Activated naive CD4-positive, alpha-beta T cell treated with anti-CD3 and anti-CD28 coated beads for 36 hours (primary cell): ENCODE measurements around the gene SFTPA1. TPM values are rescaled to one million over a fixed set of nuclear protein-coding genes. Genes with fewer than 3 reads are reported as not detected.
"Not testable (repeated sequence)": the region's sequence is repeated elsewhere in the genome, so short reads cannot be mapped to it uniquely, and the experiment has no call there.

Experiments
- CTCF ChIA-PET: fragments of 350-600 bp; sonication (Branson Sonifier 250); formaldehyde crosslinking; loops from one replicate; lab custom pipeline; 2021; ENCODE audit warnings: antibody characterized with exemption; lab: Charles Lee
- DNase-seq: peaks from one replicate; pipeline ENCODE4 v3.0.0-alpha.2; 2020
- H3K27ac Mint-ChIP-seq: one replicate; pipeline ENCODE4 v1.8.0; 2021; ENCODE audit warnings: mild to moderate bottlenecking, mixed read lengths
- H3K27me3 Mint-ChIP-seq: one replicate; pipeline ENCODE4 v1.8.0; 2021; ENCODE audit warnings: low read depth, mixed read lengths
- H3K36me3 Mint-ChIP-seq: one replicate; pipeline ENCODE4 v1.8.0; 2021; ENCODE audit warnings: low read depth, mixed read lengths
- H3K4me1 Mint-ChIP-seq: one replicate; pipeline ENCODE4 v1.8.0; 2021; ENCODE audit warnings: low read depth, mixed read lengths
- H3K4me3 Mint-ChIP-seq: one replicate; pipeline ENCODE4 v1.8.0; 2021; ENCODE audit warnings: mild to moderate bottlenecking, moderate library complexity, mixed read lengths
- H3K9me3 Mint-ChIP-seq: one replicate; pipeline ENCODE4 v1.8.0; 2021; ENCODE audit warnings: mixed read lengths
- intact Hi-C: fragments of 100-400 bp; cut with micrococcal nuclease; formaldehyde crosslinking; loops from one replicate; pipeline ENCODE4 v1.15.1; 2023
- total RNA-seq, 2 experiments: library from RNA; stranded (reverse); gene quantifications; one replicate each; pipeline ENCODE4 v1.2.3, GENCODE V29; 2021

Gene SFTPA1
- total RNA-seq, result not detected

DNA sequence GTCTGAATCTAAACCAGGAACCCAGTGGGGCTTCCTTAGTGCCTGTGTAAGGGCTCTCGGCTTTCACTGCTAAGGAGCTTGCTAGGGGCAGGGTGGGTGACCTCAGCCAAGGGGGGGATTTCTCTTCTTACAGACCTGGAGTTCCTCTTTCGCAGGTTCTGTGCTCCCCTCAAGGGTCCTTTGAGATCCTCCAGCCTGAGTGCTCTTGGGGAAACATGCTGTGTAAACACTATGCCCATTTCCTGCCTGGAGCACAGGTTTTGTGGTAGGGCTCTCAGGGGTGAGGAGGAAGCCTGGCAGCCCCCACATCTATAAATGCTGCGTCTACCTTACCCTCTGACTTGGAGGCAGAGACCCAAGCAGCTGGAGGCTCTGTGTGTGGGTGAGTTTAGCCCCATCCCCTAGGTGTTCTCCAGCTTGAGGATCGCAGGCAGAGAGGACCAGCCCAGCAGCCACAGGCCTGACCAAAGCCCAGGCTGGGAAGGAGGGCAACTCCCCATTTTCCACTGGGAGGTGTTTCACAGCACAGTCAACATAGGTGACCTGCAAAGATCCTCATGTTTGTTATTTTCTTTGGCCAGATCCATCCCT, at the start of gene SFTPA1:
Gene SFTPA1, plus strand, starts transcription at position 339 of the 591 bp plus-strand sequence. CDS start 887 bp downstream, outside the sequence.
- no peaks in the 10 kb centered on the region for H3K4me1 Mint-ChIP-seq
- no peak within 1 kb of the TSS for H3K27ac Mint-ChIP-seq
- intact Hi-C loops, result no loop called here
- no peak for DNase-seq
- CTCF ChIA-PET, result interaction anchor here (4.4 kb wide), 1 partner anchor 73 kb away, joined by 18 read pairs; no protein-coding TSS in a partner anchor
- no peak within 1 kb of the TSS for H3K4me3 Mint-ChIP-seq
- H3K27me3 Mint-ChIP-seq, result peaks cover 3% of the 10 kb centered on the region
- no peaks in the 10 kb centered on the region for H3K9me3 Mint-ChIP-seq
- H3K36me3 Mint-ChIP-seq, result no peaks in the 10 kb centered on the region

DNA sequence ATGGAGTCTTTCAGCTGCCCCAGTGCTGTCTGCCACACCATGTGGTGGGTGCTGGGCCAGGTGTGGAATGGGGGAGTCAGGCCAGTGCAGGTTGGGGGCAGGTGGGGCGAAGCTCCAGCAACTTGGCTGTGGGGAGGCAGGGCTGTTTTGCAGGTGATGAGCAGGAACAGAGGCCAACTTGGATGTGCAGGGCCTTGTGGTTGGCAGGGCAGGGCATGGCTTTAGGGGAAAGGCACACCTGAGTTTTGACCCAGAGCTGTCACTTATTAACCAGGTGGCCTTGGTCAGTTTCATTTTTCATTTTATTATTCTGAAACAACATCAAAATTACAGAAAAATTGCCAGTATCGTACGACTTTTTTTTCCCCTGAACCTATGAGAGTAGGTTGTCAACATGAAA, 49.5 kb upstream of the SFTPA1 start:
- intact Hi-C loops, result no loop called here
- Mint-ChIP-seq H3K9me3 (no peaks in the 10 kb centered on the region), H3K27me3 (peaks cover 8% of the 10 kb centered on the region), H3K36me3 (no peaks in the 10 kb centered on the region), H3K4me1 (peaks cover 6% of the 10 kb centered on the region), H3K27ac (no peak overlapping the region), H3K4me3 (no peak overlapping the region)
- CTCF ChIA-PET, result interaction anchor here (0.8 to 2.2 kb wide), 2 partner anchors 26 to 367 kb away, joined by 3 to 4 read pairs; no protein-coding TSS in a partner anchor
- DNase-seq, result no peak

DNA sequence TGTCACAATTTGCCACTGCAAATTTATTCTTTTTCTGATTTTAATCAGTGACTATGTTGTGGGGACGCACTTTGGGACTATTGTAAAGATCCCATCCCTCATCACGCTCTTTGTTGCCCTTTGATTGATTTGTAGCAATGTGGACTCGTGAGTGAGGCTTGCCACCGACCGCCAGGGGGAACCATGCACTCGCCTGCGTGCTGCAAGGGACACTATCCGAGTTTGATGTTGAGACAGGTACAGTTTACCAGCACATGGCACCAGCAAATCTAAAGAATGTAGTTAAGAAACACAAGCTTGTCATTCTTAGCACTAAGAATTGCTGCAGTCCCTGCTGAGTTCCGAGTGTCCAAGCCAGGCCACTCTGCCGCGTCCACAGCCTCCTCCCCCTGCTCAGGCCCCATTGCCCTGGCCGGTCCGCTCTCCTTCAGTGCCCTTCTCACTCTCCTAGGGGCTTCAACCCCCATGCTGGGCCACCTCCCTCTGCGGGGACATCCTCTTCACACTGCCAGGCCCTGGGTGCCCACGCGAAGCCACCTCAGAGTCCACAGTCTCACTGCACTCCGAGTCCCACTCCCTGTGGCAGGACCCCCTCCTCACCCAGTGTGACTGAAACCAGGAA, 48.5 kb upstream of the SFTPA1 start:
- H3K27ac Mint-ChIP-seq, result no peak overlapping the region
- CTCF ChIA-PET, result interaction anchor here (1.8 to 2.2 kb wide), 2 partner anchors 25 to 46 kb away, joined by 4 to 6 read pairs; no protein-coding TSS in a partner anchor
- intact Hi-C loops, result loop anchor here (1.0 to 2.0 kb wide), 3 partner anchors 47 to 485 kb away; no protein-coding TSS in a partner anchor
- peak; percentile 81 for DNase-seq
- no peak overlapping the region for H3K4me3 Mint-ChIP-seq
- no peaks in the 10 kb centered on the region for H3K9me3 Mint-ChIP-seq
- H3K36me3 Mint-ChIP-seq, result no peaks in the 10 kb centered on the region
- peaks cover 12% of the 10 kb centered on the region for H3K27me3 Mint-ChIP-seq
- H3K4me1 Mint-ChIP-seq, result peaks cover 6% of the 10 kb centered on the region

DNA sequence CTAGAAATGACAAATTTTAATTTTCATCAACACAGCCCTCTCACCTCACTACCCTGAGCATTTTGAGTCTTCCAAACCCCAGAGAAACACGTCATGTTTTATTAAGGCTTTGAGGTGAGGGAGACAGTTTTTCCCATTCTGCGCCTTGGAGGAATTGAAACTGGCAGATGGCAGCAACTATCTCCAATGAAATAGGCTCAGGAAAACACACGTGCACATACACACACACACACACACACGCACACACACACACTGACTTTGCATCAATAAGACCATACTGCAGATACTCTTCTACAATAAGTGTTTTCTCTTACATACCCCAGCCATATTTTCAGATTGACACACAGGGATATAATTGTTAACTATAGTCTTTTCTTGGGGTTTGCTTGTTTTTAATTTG, 47.3 kb upstream of the SFTPA1 start:
- DNase-seq, result no peak
- intact Hi-C loops, result loop anchor here (2.0 kb wide), 1 partner anchor 483 kb away; no protein-coding TSS in a partner anchor

DNA sequence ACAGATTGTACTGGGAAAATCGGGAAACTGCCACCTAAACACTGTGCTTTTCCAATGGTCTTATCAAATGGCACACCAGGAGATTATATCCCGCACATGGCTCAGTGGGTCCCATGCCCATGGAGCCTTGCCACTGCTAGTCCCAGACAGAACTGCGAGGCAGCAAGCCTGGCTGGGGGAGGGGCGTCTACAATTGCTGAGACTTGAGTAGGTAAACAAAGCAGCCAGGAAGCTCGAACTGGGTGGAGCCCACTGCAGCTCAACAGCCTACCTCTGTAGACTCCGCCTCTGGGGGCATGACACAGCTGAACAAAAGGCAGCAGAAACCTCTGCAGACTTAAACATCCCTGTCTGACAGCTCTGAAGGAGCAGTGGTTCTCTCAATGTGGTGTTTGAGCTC, 40.1 kb upstream of the SFTPA1 start:
- H3K4me1 Mint-ChIP-seq, DNase-seq, H3K36me3 Mint-ChIP-seq, H3K4me3 Mint-ChIP-seq, CTCF ChIA-PET, H3K9me3 Mint-ChIP-seq, intact Hi-C loops, H3K27ac Mint-ChIP-seq: not testable (repeated sequence)
- peaks cover 60% of the 10 kb centered on the region for H3K27me3 Mint-ChIP-seq

More for the DNA sequence above, 47.3 kb upstream of the SFTPA1 start:
- H3K9me3 Mint-ChIP-seq, result no peaks in the 10 kb centered on the region
- peaks cover 18% of the 10 kb centered on the region for H3K27me3 Mint-ChIP-seq
- peaks cover 6% of the 10 kb centered on the region for H3K4me1 Mint-ChIP-seq
- no peaks in the 10 kb centered on the region for H3K36me3 Mint-ChIP-seq
- H3K27ac Mint-ChIP-seq, result no peak overlapping the region
- CTCF ChIA-PET, result interaction anchor here (0.6 to 2.2 kb wide), 5 partner anchors 8 to 696 kb away, joined by 3 to 6 read pairs (median 3); no protein-coding TSS in a partner anchor
- no peak overlapping the region for H3K4me3 Mint-ChIP-seq

DNA sequence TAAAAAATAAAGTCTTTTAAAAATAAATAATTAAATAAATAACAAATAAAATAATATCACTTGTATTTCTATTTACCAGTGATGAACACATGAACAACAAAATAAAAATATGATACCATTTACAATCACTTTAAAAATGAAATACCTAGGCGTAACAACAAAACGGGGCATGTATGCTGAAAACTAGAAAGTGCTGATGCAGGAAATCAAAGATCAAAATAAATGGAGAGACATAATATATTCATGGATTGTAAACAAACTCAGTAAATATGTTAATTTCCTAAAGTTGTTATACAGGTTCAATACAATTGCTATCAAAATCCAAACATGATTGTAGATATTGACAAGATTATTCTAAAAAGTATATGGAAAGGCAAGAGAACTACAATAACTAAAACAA, 31.4 kb upstream of the SFTPA1 start:
- CTCF ChIA-PET, result no interaction called here
- H3K36me3 Mint-ChIP-seq, result no peaks in the 10 kb centered on the region

DNA sequence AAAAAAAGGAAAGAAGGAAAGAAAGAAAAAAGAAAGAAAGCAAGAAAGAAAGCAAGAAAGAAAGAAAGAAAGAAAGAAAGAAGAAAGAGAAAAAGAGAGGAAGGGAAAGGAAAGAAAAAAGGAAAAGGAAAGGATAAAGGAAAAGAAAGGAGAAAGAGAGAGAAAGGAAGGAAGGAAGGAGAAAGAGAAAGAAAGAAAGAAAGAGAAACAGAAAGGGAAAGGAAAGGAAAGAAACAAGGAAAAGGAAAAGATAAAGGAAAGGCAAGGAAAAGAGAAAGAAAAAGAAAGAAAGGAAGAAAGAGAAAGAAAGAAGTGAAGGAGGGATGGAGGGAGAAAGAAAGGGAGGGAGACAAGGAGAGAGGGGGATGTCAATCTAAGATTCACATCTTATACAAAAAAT, 29.7 kb upstream of the SFTPA1 start:
- H3K27ac Mint-ChIP-seq, result no peak overlapping the region
- CTCF ChIA-PET, result no interaction called here
- intact Hi-C loops, result no loop called here
- H3K9me3 Mint-ChIP-seq, result no peaks in the 10 kb centered on the region
- H3K4me3 Mint-ChIP-seq, result no peak overlapping the region
- no peaks in the 10 kb centered on the region for H3K36me3 Mint-ChIP-seq
- H3K4me1 Mint-ChIP-seq, result peaks cover 4% of the 10 kb centered on the region
- DNase-seq, result no peak
- H3K27me3 Mint-ChIP-seq, result peaks cover 13% of the 10 kb centered on the region

More for the DNA sequence above, 31.4 kb upstream of the SFTPA1 start:
- H3K27me3 Mint-ChIP-seq, result peaks cover 21% of the 10 kb centered on the region
- no peak overlapping the region for H3K27ac Mint-ChIP-seq
- H3K4me3 Mint-ChIP-seq, result no peak overlapping the region
- H3K9me3 Mint-ChIP-seq, result peaks cover 3% of the 10 kb centered on the region
- DNase-seq, result no peak
- peaks cover 4% of the 10 kb centered on the region for H3K4me1 Mint-ChIP-seq
- intact Hi-C loops, result no loop called here

DNA sequence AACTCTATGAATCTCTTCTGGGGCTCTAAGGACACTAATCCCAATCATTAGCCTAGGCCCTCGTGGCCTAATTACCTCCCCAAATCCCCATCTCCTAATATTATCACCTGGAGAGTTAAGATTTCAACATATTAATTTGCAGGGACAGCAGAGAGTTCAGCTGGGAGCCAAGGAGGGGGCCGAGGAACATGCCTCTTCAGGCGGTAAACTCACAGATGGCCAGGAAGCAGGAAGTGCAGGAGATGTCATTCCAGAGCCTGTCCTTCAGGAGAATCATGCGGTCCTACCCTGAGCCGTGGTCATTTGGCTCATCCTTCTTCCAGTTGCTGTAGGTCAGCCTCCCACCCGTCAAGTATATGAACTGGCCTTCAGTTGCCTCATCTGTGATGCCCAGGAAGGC, 28.6 kb upstream of the SFTPA1 start:
- Mint-ChIP-seq H3K36me3 (no peaks in the 10 kb centered on the region), H3K27me3 (peaks cover 13% of the 10 kb centered on the region), H3K9me3 (no peaks in the 10 kb centered on the region), H3K4me1 (peaks cover 4% of the 10 kb centered on the region), H3K27ac (no peak overlapping the region), H3K4me3 (no peak overlapping the region)
- CTCF ChIA-PET, result no interaction called here
- intact Hi-C loops, result no loop called here
- DNase-seq, result no peak

DNA sequence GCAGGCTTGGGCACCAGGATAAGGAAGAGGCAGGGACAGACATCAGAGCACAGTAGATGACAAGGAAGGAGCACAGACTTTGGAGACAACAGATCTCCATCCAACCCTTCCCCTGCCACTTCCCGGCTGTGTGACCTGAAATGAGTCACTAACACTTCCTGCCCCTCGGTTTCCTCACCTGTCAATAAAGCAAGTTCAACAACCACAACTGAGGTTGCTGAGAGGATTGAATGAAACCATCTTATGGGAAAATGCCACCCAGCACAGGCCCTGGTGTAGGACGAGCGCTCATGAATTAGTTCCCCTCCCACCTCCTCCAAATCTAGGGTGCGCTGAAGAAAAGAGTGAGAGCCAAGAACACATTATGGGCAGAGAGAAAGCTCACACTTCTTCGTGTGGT, 27.8 kb upstream of the SFTPA1 start:
- CTCF ChIA-PET, H3K9me3 Mint-ChIP-seq, DNase-seq, H3K4me1 Mint-ChIP-seq, H3K4me3 Mint-ChIP-seq, H3K27ac Mint-ChIP-seq, intact Hi-C loops, H3K36me3 Mint-ChIP-seq: not testable (repeated sequence)
- H3K27me3 Mint-ChIP-seq, result peaks cover 13% of the 10 kb centered on the region

DNA sequence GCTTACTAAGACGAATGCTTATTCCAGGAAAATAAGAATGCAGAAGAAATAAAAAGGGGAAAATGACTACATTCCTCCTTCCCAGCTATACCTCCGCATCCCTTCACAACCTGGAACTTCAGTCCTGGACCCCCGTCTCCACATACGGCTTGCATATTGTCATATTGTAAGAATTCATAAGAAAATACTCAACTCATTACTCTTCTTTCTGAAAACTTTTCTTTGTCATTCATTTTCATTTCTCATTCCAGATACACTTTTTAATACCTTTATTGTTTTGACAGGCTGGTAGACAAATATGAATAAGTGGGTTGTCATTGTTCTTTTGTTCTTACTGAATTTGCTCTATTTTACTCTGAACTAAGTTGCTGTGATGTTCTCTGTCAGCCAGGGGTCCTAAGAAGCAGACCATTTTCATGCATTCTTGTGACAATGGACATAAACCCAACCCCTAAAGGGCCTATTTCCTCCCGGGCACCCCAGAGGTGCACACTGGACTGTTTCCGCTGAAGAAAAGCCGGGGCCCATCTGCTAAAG, 27.2 kb upstream of the SFTPA1 start:
- DNase-seq, result no peak
- H3K9me3 Mint-ChIP-seq, result no peaks in the 10 kb centered on the region
- CTCF ChIA-PET, result interaction anchor here (0.7 kb wide), 1 partner anchor 84 kb away, joined by 3 read pairs; no protein-coding TSS in a partner anchor
- peaks cover 14% of the 10 kb centered on the region for H3K27me3 Mint-ChIP-seq
- peaks cover 4% of the 10 kb centered on the region for H3K4me1 Mint-ChIP-seq
- no peak overlapping the region for H3K27ac Mint-ChIP-seq
- intact Hi-C loops, result no loop called here
- no peak overlapping the region for H3K4me3 Mint-ChIP-seq
- no peaks in the 10 kb centered on the region for H3K36me3 Mint-ChIP-seq

DNA sequence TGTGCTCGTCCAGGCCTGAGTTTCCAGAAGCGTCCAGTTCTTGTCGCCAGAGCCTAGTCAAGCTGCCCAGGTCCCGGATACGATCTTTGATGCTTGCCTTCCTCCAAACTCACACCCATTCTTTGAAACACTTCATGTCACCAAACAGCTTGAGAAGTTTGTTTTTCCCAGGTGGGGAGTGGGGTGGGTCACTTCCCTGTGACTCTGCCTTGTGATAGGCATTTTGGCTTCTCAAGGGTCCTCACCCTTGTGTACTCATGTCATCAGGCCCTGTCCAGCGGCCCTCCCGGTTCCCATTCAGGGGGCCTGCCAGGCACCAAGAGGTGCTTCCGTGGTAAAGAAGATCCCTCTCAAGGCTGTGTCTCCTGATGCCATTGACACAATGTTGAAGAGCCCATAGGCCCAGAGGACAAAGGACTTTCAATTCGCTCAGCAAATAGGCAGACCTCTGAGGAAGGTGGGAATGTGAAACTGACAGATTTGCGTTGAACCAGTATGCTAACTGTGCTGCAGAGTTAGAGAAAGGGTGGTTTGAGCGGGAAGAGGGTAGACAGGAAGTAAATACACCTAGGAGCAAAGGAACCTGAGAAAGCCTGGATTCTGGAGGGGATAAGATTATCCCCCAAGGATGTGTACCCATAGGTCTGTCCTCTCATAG, 24.7 kb upstream of the SFTPA1 start:
- CTCF ChIA-PET, result interaction anchor here (1.8 kb wide), 1 partner anchor 24 kb away, joined by 4 read pairs; no protein-coding TSS in a partner anchor
- intact Hi-C loops, result no loop called here
- DNase-seq, result no peak
- H3K27ac Mint-ChIP-seq, result no peak overlapping the region
- peaks cover 14% of the 10 kb centered on the region for H3K27me3 Mint-ChIP-seq
- no peaks in the 10 kb centered on the region for H3K36me3 Mint-ChIP-seq
- no peak overlapping the region for H3K4me3 Mint-ChIP-seq
- peaks cover 4% of the 10 kb centered on the region for H3K4me1 Mint-ChIP-seq
- H3K9me3 Mint-ChIP-seq, result no peaks in the 10 kb centered on the region

DNA sequence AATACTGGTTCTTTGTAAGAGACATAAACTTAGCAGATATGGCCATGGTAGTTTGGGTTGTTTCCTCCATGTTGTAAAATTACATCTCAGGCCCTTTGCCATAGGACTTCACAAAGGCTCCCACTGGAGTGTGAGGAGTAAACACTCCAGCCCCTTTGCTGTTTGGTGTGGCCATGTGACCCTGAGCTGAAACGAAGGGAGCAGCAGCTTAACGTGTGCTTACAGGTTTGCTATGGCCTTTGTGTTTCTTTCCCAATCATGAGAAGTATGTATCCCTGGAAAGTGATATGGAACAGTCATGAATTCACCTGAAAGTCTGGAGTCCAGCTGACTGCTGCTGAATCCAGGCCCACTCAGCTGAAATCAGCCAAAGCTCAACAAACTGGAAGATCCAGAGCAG, 23.8 kb upstream of the SFTPA1 start:
- intact Hi-C loops, result no loop called here
- CTCF ChIA-PET, result interaction anchor here (1.8 kb wide), 1 partner anchor 25 kb away, joined by 4 read pairs; no protein-coding TSS in a partner anchor

More for the DNA sequence above, 23.8 kb upstream of the SFTPA1 start:
- H3K36me3 Mint-ChIP-seq, result no peaks in the 10 kb centered on the region
- no peak overlapping the region for H3K4me3 Mint-ChIP-seq
- no peaks in the 10 kb centered on the region for H3K9me3 Mint-ChIP-seq
- DNase-seq, result no peak
- no peak overlapping the region for H3K27ac Mint-ChIP-seq
- H3K4me1 Mint-ChIP-seq, result peaks cover 4% of the 10 kb centered on the region
- H3K27me3 Mint-ChIP-seq, result peaks cover 14% of the 10 kb centered on the region
